GM06990 (cell line): ENCODE results near the gene AP2A1.

Experiments used
- DNase-seq: peaks from one replicate; pipeline ENCODE4 v3.0.0-alpha.2; 2011; ENCODE audit not compliant: insufficient read length; ENCODE audit errors: extremely low read depth
- H3K27me3 ChIP-seq: replicated peaks from 2 replicates; pipeline ENCODE4 v1.6.0; 2011; ENCODE audit warnings: low read length; ENCODE audit not compliant: control insufficient read depth, insufficient read depth
- H3K36me3 ChIP-seq: 2 replicates; pipeline ENCODE4 v1.5.1; 2011; ENCODE audit warnings: low read length; ENCODE audit not compliant: control insufficient read depth, insufficient read depth
- H3K4me3 ChIP-seq: replicated peaks from 2 replicates; pipeline ENCODE4 v1.5.1; 2011; ENCODE audit warnings: low read depth, mild to moderate bottlenecking, control low read depth, low read length
- TF ChIP-seq, protein P1 (sequence below): IDR thresholded peaks from 2 replicates; pipeline ENCODE4 v1.5.1; 2011; ENCODE audit warnings: low read length, control low read depth, mild to moderate bottlenecking, inconsistent platforms; ENCODE audit not compliant: insufficient read depth, poor library complexity, severe bottlenecking

The AP2A1 gene

DNA sequence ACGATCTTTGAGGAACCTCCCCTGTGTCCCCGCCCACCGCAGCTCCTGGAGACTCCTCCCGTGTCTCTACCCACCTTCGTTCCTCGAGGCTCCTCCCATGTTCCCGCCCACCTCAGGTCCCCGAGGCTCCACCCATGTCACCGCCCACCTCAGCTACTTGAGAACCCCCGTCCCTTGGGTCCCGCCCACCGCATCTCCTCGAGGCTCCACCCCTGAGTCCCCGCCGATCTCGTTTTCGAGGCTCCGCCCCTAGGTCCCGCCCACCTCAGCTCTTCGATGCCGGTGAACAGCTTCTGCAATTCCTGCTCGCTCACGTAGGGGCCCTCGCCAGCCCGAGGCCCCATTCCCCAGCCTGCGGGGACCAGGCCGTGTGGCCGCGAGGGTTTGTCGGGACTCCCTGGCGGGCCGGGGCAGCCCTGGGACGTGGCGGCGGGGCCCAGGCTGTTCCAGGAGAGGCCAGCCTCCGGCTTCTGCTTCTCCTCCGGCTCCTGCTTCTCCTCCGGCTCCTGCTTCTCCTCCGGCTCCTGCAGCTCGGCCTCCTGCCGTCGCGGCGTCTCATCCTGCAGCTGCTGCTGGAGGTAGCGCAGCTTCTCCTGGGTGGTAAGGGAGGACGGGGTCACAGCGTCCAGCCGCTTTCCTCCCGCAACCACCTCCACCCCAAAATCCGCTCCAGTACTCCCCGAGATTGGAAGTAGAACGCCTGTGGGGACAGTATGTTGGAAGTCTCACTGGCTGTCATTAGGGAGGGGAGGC lies 20.4 kb upstream of the AP2A1 start:
- DNase-seq, result peak; percentile 79
- Histone ChIP-seq H3K4me3 (no peak overlapping the region), H3K36me3 (no peaks in the 10 kb centered on the region), H3K27me3 (no peaks in the 10 kb centered on the region)
- TF ChIP-seq, protein P1, sequence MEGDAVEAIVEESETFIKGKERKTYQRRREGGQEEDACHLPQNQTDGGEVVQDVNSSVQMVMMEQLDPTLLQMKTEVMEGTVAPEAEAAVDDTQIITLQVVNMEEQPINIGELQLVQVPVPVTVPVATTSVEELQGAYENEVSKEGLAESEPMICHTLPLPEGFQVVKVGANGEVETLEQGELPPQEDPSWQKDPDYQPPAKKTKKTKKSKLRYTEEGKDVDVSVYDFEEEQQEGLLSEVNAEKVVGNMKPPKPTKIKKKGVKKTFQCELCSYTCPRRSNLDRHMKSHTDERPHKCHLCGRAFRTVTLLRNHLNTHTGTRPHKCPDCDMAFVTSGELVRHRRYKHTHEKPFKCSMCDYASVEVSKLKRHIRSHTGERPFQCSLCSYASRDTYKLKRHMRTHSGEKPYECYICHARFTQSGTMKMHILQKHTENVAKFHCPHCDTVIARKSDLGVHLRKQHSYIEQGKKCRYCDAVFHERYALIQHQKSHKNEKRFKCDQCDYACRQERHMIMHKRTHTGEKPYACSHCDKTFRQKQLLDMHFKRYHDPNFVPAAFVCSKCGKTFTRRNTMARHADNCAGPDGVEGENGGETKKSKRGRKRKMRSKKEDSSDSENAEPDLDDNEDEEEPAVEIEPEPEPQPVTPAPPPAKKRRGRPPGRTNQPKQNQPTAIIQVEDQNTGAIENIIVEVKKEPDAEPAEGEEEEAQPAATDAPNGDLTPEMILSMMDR, result no peak

DNA sequence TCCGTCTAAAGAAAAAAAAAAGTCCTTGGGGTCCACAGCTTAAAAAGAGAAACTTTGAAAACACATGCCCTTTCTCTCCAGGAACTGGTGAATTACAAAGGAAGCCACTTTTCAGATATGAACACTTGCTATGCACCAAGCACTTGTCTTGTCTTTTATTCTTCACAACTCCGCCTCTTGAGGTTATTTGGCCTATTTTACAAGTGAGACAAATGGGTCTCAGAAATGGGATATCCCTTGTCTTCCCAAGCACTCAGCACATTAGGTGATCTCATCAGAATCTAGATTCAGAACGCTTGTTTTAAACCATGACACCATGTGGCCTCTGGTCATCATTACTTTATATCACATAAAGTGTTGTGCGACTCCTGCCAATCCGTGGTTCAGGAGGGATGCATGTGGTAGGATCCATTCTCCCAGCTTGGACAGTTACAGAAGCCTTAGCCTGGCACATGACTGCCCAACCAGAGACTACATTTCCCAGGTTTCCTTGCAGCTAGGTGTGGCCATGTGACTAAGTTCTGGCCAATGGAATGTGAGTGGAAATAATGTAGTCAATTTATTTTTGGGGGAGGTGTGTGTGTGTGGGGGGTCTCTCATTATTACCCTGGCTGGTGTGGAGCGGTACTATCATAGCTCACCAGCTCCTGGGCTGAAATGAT lies 17.6 kb upstream of the AP2A1 start:
- no peaks in the 10 kb centered on the region for H3K36me3 ChIP-seq
- no peaks in the 10 kb centered on the region for H3K27me3 ChIP-seq
- DNase-seq, result no peak
- no peak overlapping the region for H3K4me3 ChIP-seq
- TF ChIP-seq, protein P1, result no peak

DNA sequence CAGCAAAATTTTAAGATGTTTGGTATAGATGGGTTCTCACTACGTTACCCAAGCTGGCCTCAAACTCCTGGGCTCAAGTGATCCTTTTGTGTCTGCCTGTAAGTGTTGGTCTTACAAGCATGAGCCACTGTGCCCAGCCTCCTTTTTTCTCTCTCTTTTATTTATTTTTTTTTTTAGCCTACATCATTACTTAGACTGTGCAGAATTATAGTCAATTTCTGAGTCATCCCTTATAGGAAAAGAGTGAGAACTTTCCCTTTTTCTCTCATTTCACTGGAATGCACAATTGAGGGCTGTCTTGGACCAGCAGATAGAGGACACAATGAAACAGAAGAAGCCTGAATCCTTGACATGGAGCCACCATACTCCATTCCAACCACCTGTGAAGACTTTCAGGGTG lies 17.0 kb upstream of the AP2A1 start:
- Histone ChIP-seq H3K27me3 (no peaks in the 10 kb centered on the region), H3K4me3 (no peak overlapping the region), H3K36me3 (no peaks in the 10 kb centered on the region)
- DNase-seq, result no peak
- TF ChIP-seq, protein P1, result no peak

DNA sequence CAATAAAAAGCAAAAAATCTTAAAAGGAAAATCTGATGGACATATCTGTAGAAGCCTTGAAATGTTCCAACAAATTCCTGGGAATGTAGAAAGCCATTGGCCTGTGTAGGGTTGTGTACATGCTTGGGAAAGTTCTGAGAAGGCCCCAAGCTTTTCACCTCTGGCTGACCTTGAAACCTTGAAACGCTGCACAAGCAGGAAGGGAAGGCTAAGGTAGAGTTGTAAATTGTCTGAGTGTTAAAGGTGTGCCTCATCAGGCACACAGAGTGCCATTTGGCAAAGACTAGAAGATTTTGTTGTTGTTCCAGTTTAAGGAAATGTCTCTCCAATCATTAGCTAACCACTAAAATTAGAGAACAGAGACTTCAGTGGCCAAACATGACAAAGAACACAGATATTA lies 14.1 kb upstream of the AP2A1 start:
- Histone ChIP-seq H3K36me3 (no peaks in the 10 kb centered on the region), H3K27me3 (no peaks in the 10 kb centered on the region), H3K4me3 (no peak overlapping the region)
- TF ChIP-seq, protein P1, result no peak
- no peak for DNase-seq

DNA sequence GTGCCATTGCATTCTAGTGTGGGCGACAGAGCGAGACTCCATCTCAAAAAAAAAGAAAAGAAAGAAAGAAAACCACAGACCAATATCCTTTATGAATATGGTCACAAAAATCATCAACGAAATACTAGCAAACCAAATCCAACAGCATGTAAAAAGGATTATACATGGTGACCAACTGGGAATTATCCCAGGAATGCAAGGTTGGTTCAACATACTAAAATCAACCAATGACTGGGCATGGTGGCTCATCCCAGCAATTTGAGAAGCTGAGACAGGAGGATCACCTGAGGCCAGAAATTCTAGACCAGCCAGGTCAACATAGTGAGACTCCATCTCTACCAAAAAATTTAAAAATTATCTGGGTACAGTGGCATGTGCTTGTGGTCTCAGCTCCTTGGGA lies 10.8 kb upstream of the AP2A1 start:
- Histone ChIP-seq H3K36me3 (no peaks in the 10 kb centered on the region), H3K27me3 (no peaks in the 10 kb centered on the region), H3K4me3 (no peak overlapping the region)
- TF ChIP-seq, protein P1, result no peak
- no peak for DNase-seq
